Transverse colon (tissue), 4 donors: ENCODE data around the gene ZBTB7C. TPM values are rescaled to one million over a fixed set of nuclear protein-coding genes. Genes with fewer than 3 reads are reported as not detected.

Experiments used
- DNase-seq: peaks from one replicate; pipeline ENCODE4 v3.0.0-alpha.2; 2019
- H3K27ac ChIP-seq, 4 donors: fragments of 200-600 bp; sonication (generic); 2 replicates each; pipeline ENCODE4 v1.5.1; 2016 to 2018; ENCODE audit warnings: inconsistent platforms in 4 of 4
- H3K27me3 ChIP-seq: fragments of 200-600 bp; sonication (generic); 2 replicates; pipeline ENCODE4 v1.5.1; 2017; ENCODE audit warnings: inconsistent platforms
- H3K36me3 ChIP-seq, 4 donors: fragments of 200-600 bp; sonication (generic); 2 replicates each; pipeline ENCODE4 v1.5.1; 2017 to 2019; ENCODE audit warnings: inconsistent platforms in 4 of 4
- H3K4me1 ChIP-seq, 4 donors: fragments of 200-600 bp; sonication (generic); 2 replicates each; pipeline ENCODE4 v1.5.1; 2017 to 2020; ENCODE audit warnings: inconsistent platforms in 4 of 4
- H3K4me3 ChIP-seq, 4 donors: fragments of 200-600 bp; sonication (generic); 1 replicate in 1 of 4; 2 replicates in 3 of 4; pipeline versions ENCODE4 v1.5.1 to v1.6.1; 2017 to 2019; ENCODE audit warnings: inconsistent platforms in 4 of 4
- H3K9me3 ChIP-seq, 2 donors: fragments of 200-600 bp; sonication (generic); 2 replicates each; pipeline ENCODE4 v1.5.1; 2017 to 2019; ENCODE audit warnings: inconsistent platforms in 2 of 2
- EP300 ChIP-seq: sonication (generic); formaldehyde crosslinking; IDR thresholded peaks from one replicate; pipeline ENCODE4 v1.6.1; 2017; ENCODE audit warnings: antibody characterized with exemption, low read depth
- POLR2A ChIP-seq: fragments of 450-650 bp; IDR thresholded peaks from one replicate; pipeline ENCODE4 v1.6.1; 2016; ENCODE audit warnings: antibody characterized with exemption, mild to moderate bottlenecking, moderate library complexity
- POLR2AphosphoS5 ChIP-seq, 3 donors: sonication (generic); formaldehyde crosslinking; IDR thresholded peaks; one replicate each; pipeline ENCODE4 v1.6.1; 2016; ENCODE audit warnings: antibody characterized with exemption in 3 of 3
- WGBS, 2 donors: methylation state at CpG; one replicate each; pipeline ENCODE4 v1.1.5; 2018; ENCODE audit warnings: low coverage in 1 of 2; 5-methylcytosine and 5-hydroxymethylcytosine counted together
- in situ Hi-C, 4 donors: fragments of 200-750 bp; cut with MboI; loops; one replicate each; pipeline versions ENCODE4 v1.15.0 to v1.15.1; 2017; ENCODE audit warnings: low sequenced_read_pairs in 3 of 4, low pct_ligation_motif_present in 1 of 4, low pct_unique_long_range_greater_than_20kb in 1 of 4
- intact Hi-C: fragments of 100-400 bp; cut with DNase I; formaldehyde crosslinking; loops from one replicate; pipeline ENCODE4 v1.15.1; 2023; ENCODE audit warnings: low total_unique reads
- total RNA-seq, 4 donors: library from RNA; depleted of rRNA; stranded (reverse); fragments of >200 nt; gene quantifications; one replicate each; pipeline ENCODE4 v1.1.0, GENCODE V29; 2016
- TF ChIP-seq, protein P1 (sequence below), 5 experiments: fragments of 200-600 bp in 3 of 5; fragments of 450-650 bp in 2 of 5; sonication (generic) in 3 of 5; IDR thresholded peaks; 1 replicate in 2 of 5; 2 replicates in 3 of 5; pipeline ENCODE4 v1.5.1; 2016 to 2017; ENCODE audit warnings: antibody characterized with exemption in 5 of 5, inconsistent platforms in 3 of 5, mild to moderate bottlenecking in 2 of 5, moderate library complexity in 1 of 5

ZBTB7C gene
- total RNA-seq, 4 donors from 2014 or later = 38.4 to 81.2 (median 47.5) TPM

- no peak overlapping the region for H3K27ac ChIP-seq
- 81% methylated on average over 5 of the region's 5 CpGs; no CpG with 5 or more reads in 1 of the 2 donors for WGBS, 2 donors
- no peaks in the 10 kb centered on the region for H3K36me3 ChIP-seq
- intact Hi-C loops (loop anchor here (1.0 to 5.0 kb wide), 2 partner anchors 379 to 416 kb away; no protein-coding TSS in a partner anchor), in situ Hi-C loops (loop anchor here (5.0 to 25.0 kb wide), 3 partner anchors 306 to 416 kb away; no protein-coding TSS in a partner anchor)
- no peak for DNase-seq
- no peaks in the 10 kb centered on the region for H3K9me3 ChIP-seq
- TF ChIP-seq, protein P1, sequence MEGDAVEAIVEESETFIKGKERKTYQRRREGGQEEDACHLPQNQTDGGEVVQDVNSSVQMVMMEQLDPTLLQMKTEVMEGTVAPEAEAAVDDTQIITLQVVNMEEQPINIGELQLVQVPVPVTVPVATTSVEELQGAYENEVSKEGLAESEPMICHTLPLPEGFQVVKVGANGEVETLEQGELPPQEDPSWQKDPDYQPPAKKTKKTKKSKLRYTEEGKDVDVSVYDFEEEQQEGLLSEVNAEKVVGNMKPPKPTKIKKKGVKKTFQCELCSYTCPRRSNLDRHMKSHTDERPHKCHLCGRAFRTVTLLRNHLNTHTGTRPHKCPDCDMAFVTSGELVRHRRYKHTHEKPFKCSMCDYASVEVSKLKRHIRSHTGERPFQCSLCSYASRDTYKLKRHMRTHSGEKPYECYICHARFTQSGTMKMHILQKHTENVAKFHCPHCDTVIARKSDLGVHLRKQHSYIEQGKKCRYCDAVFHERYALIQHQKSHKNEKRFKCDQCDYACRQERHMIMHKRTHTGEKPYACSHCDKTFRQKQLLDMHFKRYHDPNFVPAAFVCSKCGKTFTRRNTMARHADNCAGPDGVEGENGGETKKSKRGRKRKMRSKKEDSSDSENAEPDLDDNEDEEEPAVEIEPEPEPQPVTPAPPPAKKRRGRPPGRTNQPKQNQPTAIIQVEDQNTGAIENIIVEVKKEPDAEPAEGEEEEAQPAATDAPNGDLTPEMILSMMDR (IDR thresholded peaks at IDR 0.05) = no peak
- TF ChIP-seq POLR2AphosphoS5 (IDR thresholded peaks at IDR 0.05) (no peak), EP300 (no peak), POLR2A (no peak)
- H3K27me3 ChIP-seq = no peaks in the 10 kb centered on the region
- H3K4me1 ChIP-seq = peaks cover 0 to 6% (median 0%) of the 10 kb centered on the region in 4 donors
- H3K4me3 ChIP-seq = no peak overlapping the region
These were observed 377.5 kb downstream of the ZBTB7C start for GRCh38 chr18:48031641-48032040.

GRCh38 chr18:48030616-48031480 lies 378.3 kb downstream of the ZBTB7C start:
- TF ChIP-seq, protein P1 (IDR thresholded peaks at IDR 0.05) = peak; percentile 50 to 71 (median 65)
- no peak for TF ChIP-seq EP300
- TF ChIP-seq POLR2AphosphoS5 (IDR thresholded peaks at IDR 0.05) = peak in 1 of 3 donors; percentile 29
- TF ChIP-seq POLR2A = no peak
- intact Hi-C loops = loop anchor here (1.0 to 5.0 kb wide), 2 partner anchors 379 to 416 kb away; no protein-coding TSS in a partner anchor
- no peaks in the 10 kb centered on the region for H3K36me3 ChIP-seq
- DNase-seq = peak; percentile 57
- in situ Hi-C loops = loop anchor here (5.0 to 25.0 kb wide), 3 partner anchors 306 to 416 kb away; no protein-coding TSS in a partner anchor
- H3K27me3 ChIP-seq = no peaks in the 10 kb centered on the region
- no peaks in the 10 kb centered on the region for H3K9me3 ChIP-seq
- H3K4me1 ChIP-seq = peaks cover 0 to 6% (median 0%) of the 10 kb centered on the region in 4 donors
- 0 to 67% methylated on average over 1 to 4 of the region's 4 CpGs for WGBS, 2 donors
- H3K4me3 ChIP-seq = no peak overlapping the region
- no peak overlapping the region for H3K27ac ChIP-seq

GRCh38 chr18:48029296-48029986 lies 379.7 kb downstream of the ZBTB7C start:
- Histone ChIP-seq H3K27ac (no peak overlapping the region), H3K4me1 (peaks cover 0 to 6% (median 0%) of the 10 kb centered on the region in 4 donors), H3K27me3 (no peaks in the 10 kb centered on the region), H3K4me3 (no peak overlapping the region), H3K9me3 (no peaks in the 10 kb centered on the region), H3K36me3 (no peaks in the 10 kb centered on the region)
- intact Hi-C loops = no loop called here
- in situ Hi-C loops = loop anchor here in 2 of 4 donors (10.0 to 25.0 kb wide), 2 partner anchors 308 to 415 kb away; no protein-coding TSS in a partner anchor
- WGBS, 2 donors = 97% methylated on average over 46 of the region's 62 CpGs; no CpG with 5 or more reads in 1 of the 2 donors
- no peak for TF ChIP-seq EP300
- no peak for TF ChIP-seq POLR2A
- TF ChIP-seq POLR2AphosphoS5 (IDR thresholded peaks at IDR 0.05) = no peak
- TF ChIP-seq, protein P1 (IDR thresholded peaks at IDR 0.05) = no peak
- no peak for DNase-seq

GRCh38 chr18:48028696-48029095 lies 380.5 kb downstream of the ZBTB7C start:
- intact Hi-C loops = no loop called here
- no peaks in the 10 kb centered on the region for H3K9me3 ChIP-seq

More at GRCh38 chr18:48028696-48029095, 380.5 kb downstream of the ZBTB7C start:
- in situ Hi-C loops = loop anchor here in 2 of 4 donors (10.0 to 25.0 kb wide), 2 partner anchors 309 to 416 kb away; no protein-coding TSS in a partner anchor
- Histone ChIP-seq H3K27me3 (no peaks in the 10 kb centered on the region), H3K4me1 (peaks cover 0 to 6% (median 0%) of the 10 kb centered on the region in 4 donors), H3K4me3 (no peak overlapping the region), H3K27ac (no peak overlapping the region), H3K36me3 (no peaks in the 10 kb centered on the region)
- DNase-seq = no peak
- TF ChIP-seq, protein P1 (IDR thresholded peaks at IDR 0.05) = no peak
- TF ChIP-seq POLR2AphosphoS5 (IDR thresholded peaks at IDR 0.05) = no peak
- TF ChIP-seq POLR2A = no peak
- no peak for TF ChIP-seq EP300
- WGBS, 2 donors = 82% methylated on average over 4 of the region's 4 CpGs; no CpG with 5 or more reads in 1 of the 2 donors
